Measurements from ENCODE around the gene CPNE7.

Gene CPNE7

GRCh38 chr16:89596061-89596689 lies 20.6 kb downstream of the CPNE7 start:
- no peak for TF ChIP-seq CTCF (IDR thresholded peaks at IDR 0.05; ENCODE audit: borderline replicate concordance, control extremely low read depth, extremely low read depth, insufficient read depth, missing control alignments)
- no peak for DNase-seq (ENCODE audit: low spot score)
- in situ Hi-C loops (cut with MboI; ENCODE audit: low sequenced_read_pairs, unreplicated experiment): no loop called here

- in situ Hi-C loops (cut with MboI; ENCODE audit: low sequenced_read_pairs, unreplicated experiment): no loop called here
- TF ChIP-seq CTCF (IDR thresholded peaks at IDR 0.05; ENCODE audit: borderline replicate concordance, control extremely low read depth, extremely low read depth, insufficient read depth, missing control alignments): no peak
- no peak for DNase-seq (ENCODE audit: low spot score)
Observed at GRCh38 chr16:89596957-89597649, 21.5 kb downstream of the CPNE7 start.

GRCh38 chr16:89598199-89598598 lies 22.6 kb downstream of the CPNE7 start:
- TF ChIP-seq CTCF (IDR thresholded peaks at IDR 0.05; ENCODE audit: borderline replicate concordance, control extremely low read depth, extremely low read depth, insufficient read depth, missing control alignments): no peak
- in situ Hi-C loops (cut with MboI; ENCODE audit: low sequenced_read_pairs, unreplicated experiment): no loop called here
- no peak for DNase-seq (ENCODE audit: low spot score)

- TF ChIP-seq CTCF (IDR thresholded peaks at IDR 0.05; ENCODE audit: borderline replicate concordance, control extremely low read depth, extremely low read depth, insufficient read depth, missing control alignments): peak; percentile 10
- peak; percentile 73 for DNase-seq (ENCODE audit: low spot score)
- in situ Hi-C loops (cut with MboI; ENCODE audit: low sequenced_read_pairs, unreplicated experiment): no loop called here
Observed at GRCh38 chr16:89599451-89599858, 23.9 kb downstream of the CPNE7 start.

GRCh38 chr16:89599902-89600301 lies 24.3 kb downstream of the CPNE7 start:
- in situ Hi-C loops (cut with MboI; ENCODE audit: low sequenced_read_pairs, unreplicated experiment): no loop called here
- TF ChIP-seq CTCF (IDR thresholded peaks at IDR 0.05; ENCODE audit: borderline replicate concordance, control extremely low read depth, extremely low read depth, insufficient read depth, missing control alignments): no peak
- DNase-seq (ENCODE audit: low spot score): no peak

GRCh38 chr16:89600427-89600826 lies 24.9 kb downstream of the CPNE7 start:
- in situ Hi-C loops (cut with MboI; ENCODE audit: low sequenced_read_pairs, unreplicated experiment): no loop called here
- no peak for DNase-seq (ENCODE audit: low spot score)
- TF ChIP-seq CTCF (IDR thresholded peaks at IDR 0.05; ENCODE audit: borderline replicate concordance, control extremely low read depth, extremely low read depth, insufficient read depth, missing control alignments): no peak
